PC-9 (cell line): ENCODE results near the gene CHRNA4. TPM values are rescaled to one million over a fixed set of nuclear protein-coding genes. Genes with fewer than 3 reads are reported as not detected.
"Not testable (repeated sequence)": the region's sequence is repeated elsewhere in the genome, so short reads cannot be mapped to it uniquely, and the experiment has no call there.

Experiments used
- BruUV-seq: library from RNA; stranded (reverse); fragments of 400-500 nt; replicated peaks from 2 replicates; lab custom pipeline; 2021; lab: Mats Ljungman, UMichigan
- CTCF ChIA-PET: fragments of 300-600 bp; sonication (Branson Sonifier 250); formaldehyde crosslinking; loops from one replicate; lab custom pipeline; 2022; ENCODE audit warnings: antibody characterized with exemption; lab: Charles Lee
- POLR2A ChIA-PET: fragments of 300-600 bp; sonication (Branson Sonifier 250); formaldehyde crosslinking; loops from one replicate; lab custom pipeline; 2022; ENCODE audit warnings: antibody characterized with exemption; ENCODE audit not compliant: unreplicated experiment; lab: Charles Lee
- DNase-seq, 2 experiments: peaks; one replicate each; pipeline versions ENCODE4 v3.0.0 to v3.0.0-alpha.2; 2015 to 2022; ENCODE audit warnings: mixed read lengths in 1 of 2
- H2AFZ ChIP-seq: fragments of 200-600 bp; sonication (generic); 2 replicates; pipeline ENCODE4 v1.8.1; 2017; ENCODE audit warnings: antibody characterized with exemption
- H3F3A ChIP-seq: fragments of 200-600 bp; sonication (generic); 2 replicates; pipeline ENCODE4 v1.8.1; 2017; ENCODE audit warnings: antibody characterized with exemption, mild to moderate bottlenecking, low read depth; ENCODE audit not compliant: insufficient read depth
- H3K27ac ChIP-seq: fragments of 200-600 bp; sonication (generic); 2 replicates; pipeline ENCODE4 v1.6.1; 2016; ENCODE audit warnings: mixed run types
- H3K27me3 ChIP-seq: fragments of 200-600 bp; sonication (generic); 2 replicates; pipeline ENCODE4 v1.6.1; 2016; ENCODE audit warnings: low read depth, mixed run types; ENCODE audit not compliant: insufficient read depth
- H3K36me3 ChIP-seq: fragments of 200-600 bp; sonication (generic); 2 replicates; pipeline ENCODE4 v1.6.1; 2016; ENCODE audit warnings: low read depth, mixed run types
- H3K4me1 ChIP-seq: fragments of 200-600 bp; sonication (generic); replicated peaks from 2 replicates; pipeline ENCODE4 v1.6.1; 2016; ENCODE audit warnings: mixed run types; ENCODE audit not compliant: insufficient read depth
- H3K4me2 ChIP-seq: fragments of 200-600 bp; sonication (generic); 2 replicates; pipeline ENCODE4 v1.6.1; 2017; ENCODE audit warnings: mixed run types
- H3K4me3 ChIP-seq: fragments of 200-600 bp; sonication (generic); 2 replicates; pipeline ENCODE4 v1.6.1; 2016; ENCODE audit warnings: mixed run types
- H3K79me2 ChIP-seq: fragments of 200-600 bp; sonication (generic); 2 replicates; pipeline ENCODE4 v1.6.1; 2017; ENCODE audit warnings: low read depth, mixed run types
- H3K9me2 ChIP-seq: fragments of 200-600 bp; sonication (generic); 2 replicates; pipeline ENCODE4 v1.8.1; 2017; ENCODE audit warnings: mild to moderate bottlenecking; ENCODE audit not compliant: insufficient read depth
- H3K9me3 ChIP-seq: fragments of 200-600 bp; sonication (generic); 2 replicates; pipeline ENCODE4 v1.8.1; 2016; ENCODE audit warnings: low read depth; ENCODE audit not compliant: insufficient read depth
- H4K20me1 ChIP-seq: fragments of 200-600 bp; sonication (generic); 2 replicates; pipeline ENCODE4 v1.8.1; 2017; ENCODE audit not compliant: insufficient read depth
- EZH2 ChIP-seq: fragments of 200-600 bp; sonication (generic); IDR thresholded peaks from 2 replicates; pipeline ENCODE4 v1.8.0; 2017; ENCODE audit warnings: antibody characterized with exemption, low read depth
- intact Hi-C: fragments of 100-400 bp; cut with micrococcal nuclease; formaldehyde crosslinking; loops from one replicate; pipeline ENCODE4 v1.10.0; 2022; ENCODE audit not compliant: unreplicated experiment
- total RNA-seq: library from RNA; stranded (reverse); gene quantifications from 2 replicates; pipeline ENCODE4 v1.2.3, GENCODE V29; 2021
- TF ChIP-seq, protein P1 (sequence below): fragments of 200-600 bp; sonication (generic); conservative IDR thresholded peaks from 2 replicates; pipeline ENCODE4 v1.6.1; 2017; ENCODE audit warnings: mixed run types, antibody characterized with exemption, mild to moderate bottlenecking, moderate library complexity

The CHRNA4 gene
- total RNA-seq, 1 experiment from 2014 or later = not detected

DNA sequence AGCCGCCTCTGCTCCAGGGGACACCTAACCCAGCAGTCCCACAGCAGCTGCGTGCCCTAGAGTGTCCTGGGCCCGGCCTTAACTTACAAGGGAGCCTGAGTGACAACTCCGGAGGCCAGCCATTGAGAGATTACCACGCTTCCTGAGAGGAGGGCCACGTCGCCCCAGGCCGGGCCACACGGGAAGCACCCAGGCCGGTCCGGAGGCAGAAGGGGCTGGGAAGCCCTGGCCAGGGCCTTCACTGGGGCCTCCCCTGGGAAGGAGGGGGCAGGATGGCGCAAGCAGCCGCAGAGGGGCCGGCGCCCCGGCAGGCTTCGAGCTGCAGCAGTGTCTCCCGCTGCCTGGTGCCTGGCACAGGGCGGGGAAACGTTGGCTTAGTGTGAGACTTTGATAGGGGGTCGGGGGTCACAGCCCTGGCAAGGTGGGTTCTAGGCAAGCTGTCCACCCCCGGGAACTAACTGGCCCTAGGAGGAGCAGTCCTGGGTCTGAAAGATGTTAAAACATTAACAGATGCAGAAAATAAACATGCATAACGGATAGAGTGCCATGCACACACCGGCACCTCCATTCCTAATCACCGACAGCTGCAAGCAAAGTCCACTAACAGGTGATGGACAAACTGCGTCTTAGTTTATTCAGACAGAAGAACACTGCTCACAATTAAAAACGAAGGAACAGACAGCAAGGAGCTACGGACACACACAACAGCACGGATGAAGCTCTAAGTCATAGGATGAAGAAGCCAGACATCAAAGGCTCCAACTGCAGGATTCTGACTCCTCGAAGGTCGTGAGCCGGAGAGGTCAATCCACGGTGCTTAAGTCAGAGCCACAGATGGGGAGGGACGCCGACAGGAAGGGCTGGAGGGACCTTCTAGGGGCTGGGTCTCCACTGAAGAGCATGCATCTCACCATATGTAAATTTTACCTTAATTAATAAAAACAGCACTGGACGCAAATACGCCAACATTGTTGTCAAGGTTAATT, 17.4 kb downstream of the CHRNA4 start:
- BruUV-seq = no TSS peak
- Histone ChIP-seq H3K9me2 (no peaks in the 10 kb centered on the region), H3K27ac (no peak overlapping the region), H2AFZ (no peak overlapping the region), H3K9me3 (peaks cover 7% of the 10 kb centered on the region; the same call in 1 of the 2 replicates), H3K4me2 (no peak overlapping the region), H3F3A (peaks cover 12% of the 10 kb centered on the region), H3K4me1 (no peaks in the 10 kb centered on the region), H3K36me3 (no peaks in the 10 kb centered on the region), H3K27me3 (peaks cover 91% of the 10 kb centered on the region), H3K4me3 (no peak overlapping the region), H4K20me1 (no peaks in the 10 kb centered on the region), H3K79me2 (no peaks in the 10 kb centered on the region)
- CTCF ChIA-PET = no interaction called here
- DNase-seq = no peak
- intact Hi-C loops = no loop called here
- no peak for TF ChIP-seq EZH2
- TF ChIP-seq, protein P1, sequence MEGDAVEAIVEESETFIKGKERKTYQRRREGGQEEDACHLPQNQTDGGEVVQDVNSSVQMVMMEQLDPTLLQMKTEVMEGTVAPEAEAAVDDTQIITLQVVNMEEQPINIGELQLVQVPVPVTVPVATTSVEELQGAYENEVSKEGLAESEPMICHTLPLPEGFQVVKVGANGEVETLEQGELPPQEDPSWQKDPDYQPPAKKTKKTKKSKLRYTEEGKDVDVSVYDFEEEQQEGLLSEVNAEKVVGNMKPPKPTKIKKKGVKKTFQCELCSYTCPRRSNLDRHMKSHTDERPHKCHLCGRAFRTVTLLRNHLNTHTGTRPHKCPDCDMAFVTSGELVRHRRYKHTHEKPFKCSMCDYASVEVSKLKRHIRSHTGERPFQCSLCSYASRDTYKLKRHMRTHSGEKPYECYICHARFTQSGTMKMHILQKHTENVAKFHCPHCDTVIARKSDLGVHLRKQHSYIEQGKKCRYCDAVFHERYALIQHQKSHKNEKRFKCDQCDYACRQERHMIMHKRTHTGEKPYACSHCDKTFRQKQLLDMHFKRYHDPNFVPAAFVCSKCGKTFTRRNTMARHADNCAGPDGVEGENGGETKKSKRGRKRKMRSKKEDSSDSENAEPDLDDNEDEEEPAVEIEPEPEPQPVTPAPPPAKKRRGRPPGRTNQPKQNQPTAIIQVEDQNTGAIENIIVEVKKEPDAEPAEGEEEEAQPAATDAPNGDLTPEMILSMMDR = no peak
- POLR2A ChIA-PET = no interaction called here

DNA sequence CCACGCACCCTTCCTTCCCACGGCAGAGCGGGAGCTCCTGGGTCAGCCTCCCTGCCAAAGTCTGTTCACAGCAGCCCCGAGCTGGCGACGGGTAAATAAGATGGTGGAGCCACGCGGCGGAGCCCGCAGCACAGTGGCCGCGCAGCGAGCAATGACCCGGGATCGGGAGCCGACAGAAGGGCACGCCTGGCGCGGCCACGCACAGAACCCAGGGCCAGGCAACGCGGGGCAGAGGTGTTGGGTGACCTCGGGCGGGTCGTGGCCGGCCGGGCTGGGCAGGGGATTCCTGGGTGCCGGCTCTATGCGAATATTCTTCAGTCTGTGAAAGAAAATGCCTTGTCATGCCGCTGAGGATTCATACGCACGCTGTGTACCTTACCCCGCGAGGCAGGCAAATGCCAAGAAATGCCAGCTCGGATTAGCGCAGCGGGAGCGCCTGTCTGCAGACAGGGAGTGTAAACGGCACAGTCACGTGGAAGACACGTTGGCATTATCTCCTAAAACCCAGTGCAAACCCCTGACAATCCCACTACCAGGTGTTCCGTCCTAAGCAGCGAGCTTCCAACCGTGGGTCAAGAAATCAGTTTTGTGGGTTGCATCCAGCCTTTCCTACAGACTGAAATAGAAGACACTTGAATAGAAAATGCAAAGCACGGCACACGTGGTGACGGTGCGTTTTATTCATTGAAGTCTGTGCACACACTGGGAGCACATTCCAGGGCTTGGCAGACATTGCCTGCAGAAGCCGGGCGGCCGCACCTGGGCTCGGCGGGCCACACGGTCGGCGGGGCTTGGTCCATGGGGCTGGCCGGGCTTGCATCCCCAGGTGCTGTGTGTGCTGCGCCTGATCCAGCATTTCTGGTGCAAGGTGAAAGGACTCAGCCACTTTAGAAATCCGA, 18.3 kb downstream of the CHRNA4 start:
- H3K36me3 ChIP-seq = no peaks in the 10 kb centered on the region
- H2AFZ ChIP-seq = no peak overlapping the region
- TF ChIP-seq EZH2 = no peak
- TF ChIP-seq, protein P1 = no peak
- H3K27me3 ChIP-seq = peaks cover 91% of the 10 kb centered on the region
- no peaks in the 10 kb centered on the region for H3K79me2 ChIP-seq
- intact Hi-C loops = no loop called here
- peaks cover 7% of the 10 kb centered on the region; the same call in 1 of the 2 replicates for H3K9me3 ChIP-seq
- H3F3A ChIP-seq = peaks cover 12% of the 10 kb centered on the region
- no peak overlapping the region for H3K4me2 ChIP-seq
- ChIA-PET CTCF (no interaction called here), POLR2A (no interaction called here)
- no peaks in the 10 kb centered on the region for H4K20me1 ChIP-seq
- H3K4me1 ChIP-seq = no peaks in the 10 kb centered on the region
- no peak overlapping the region for H3K4me3 ChIP-seq
- no peak overlapping the region for H3K27ac ChIP-seq
- H3K9me2 ChIP-seq = no peaks in the 10 kb centered on the region
- no peak for DNase-seq
- no TSS peak for BruUV-seq

DNA sequence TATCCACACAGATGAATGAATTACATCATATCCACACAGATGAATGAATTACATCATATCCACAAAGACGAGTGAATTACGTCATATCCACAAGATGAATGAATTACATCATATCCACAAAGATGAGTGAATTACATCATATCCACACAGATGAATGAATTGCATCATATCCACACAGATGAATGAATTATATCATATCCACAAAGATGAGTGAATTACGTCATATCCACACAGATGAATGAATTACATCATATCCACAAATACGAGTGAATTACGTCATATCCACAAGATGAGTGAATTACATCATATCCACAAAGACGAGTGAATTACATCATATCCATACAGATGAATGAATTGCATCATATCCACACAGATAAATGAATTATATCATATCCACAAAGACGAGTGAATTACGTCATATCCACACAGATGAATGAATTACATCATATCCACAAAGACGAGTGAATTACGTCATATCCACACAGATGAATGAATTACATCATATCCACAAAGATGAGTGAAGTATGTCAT, 20.9 kb downstream of the CHRNA4 start:
- H3K4me3 ChIP-seq, H3K4me1 ChIP-seq, DNase-seq, H3K9me3 ChIP-seq, H3K27ac ChIP-seq, intact Hi-C loops, H3K9me2 ChIP-seq, H3K79me2 ChIP-seq, H2AFZ ChIP-seq, H4K20me1 ChIP-seq, H3K36me3 ChIP-seq, CTCF ChIA-PET, POLR2A ChIA-PET, H3K4me2 ChIP-seq, BruUV-seq: not testable (repeated sequence)
- peaks cover 91% of the 10 kb centered on the region for H3K27me3 ChIP-seq
- H3F3A ChIP-seq = peaks cover 12% of the 10 kb centered on the region

DNA sequence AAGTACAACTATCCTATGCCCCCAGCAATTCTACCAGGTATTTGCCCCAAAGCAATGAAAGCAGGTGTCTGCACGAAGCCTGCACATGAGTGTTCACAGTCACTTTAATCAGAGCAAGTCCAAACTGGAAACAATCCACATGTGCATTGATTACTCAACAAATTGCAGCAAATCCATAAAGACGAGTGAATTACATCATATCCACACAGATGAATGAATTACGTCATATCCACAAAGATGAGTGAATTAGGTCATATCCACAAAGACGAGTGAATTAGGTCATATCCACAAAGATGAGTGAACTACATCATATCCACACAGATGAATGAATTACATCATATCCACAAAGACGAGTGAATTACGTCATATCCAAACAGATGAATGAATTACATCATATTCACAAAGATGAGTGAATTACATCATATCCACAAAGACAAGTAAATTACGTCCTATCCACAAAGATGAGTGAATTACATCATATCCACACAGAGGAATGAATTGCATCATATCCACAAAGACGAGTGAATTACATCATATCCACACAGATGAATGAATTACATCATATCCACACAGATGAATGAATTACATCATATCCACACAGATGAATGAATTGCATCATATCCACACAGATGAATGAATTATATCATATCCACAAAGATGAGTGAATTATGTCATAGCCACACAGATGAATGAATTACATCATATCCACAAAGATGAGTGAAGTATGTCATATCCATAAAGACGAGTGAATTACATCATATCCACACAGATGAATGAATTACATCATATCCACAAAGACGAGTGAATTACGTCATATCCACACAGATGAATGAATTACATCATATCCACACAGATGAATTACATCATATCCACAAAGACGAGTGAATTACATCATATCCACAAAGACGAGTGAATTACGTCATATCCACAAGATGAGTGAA, 21.7 kb downstream of the CHRNA4 start:
- H3K4me3 ChIP-seq, H3K79me2 ChIP-seq, H2AFZ ChIP-seq, intact Hi-C loops, H4K20me1 ChIP-seq, H3K4me2 ChIP-seq, H3K4me1 ChIP-seq, H3K27ac ChIP-seq, H3K9me3 ChIP-seq, BruUV-seq, H3K36me3 ChIP-seq, CTCF ChIA-PET, POLR2A ChIA-PET, H3K9me2 ChIP-seq, DNase-seq: not testable (repeated sequence)
- Histone ChIP-seq H3F3A (peaks cover 12% of the 10 kb centered on the region), H3K27me3 (peaks cover 91% of the 10 kb centered on the region)
